ENCODE results near the gene CHST14. TPM values are rescaled to one million over a fixed set of nuclear protein-coding genes. Genes with fewer than 3 reads are reported as not detected.

The CHST14 gene
- total RNA-seq, 3 donors from 2014 or later (not counting 1 experiment from before 2014, with no cell fraction given), result 9.8 to 16.7 (median 12.9) TPM

DNA sequence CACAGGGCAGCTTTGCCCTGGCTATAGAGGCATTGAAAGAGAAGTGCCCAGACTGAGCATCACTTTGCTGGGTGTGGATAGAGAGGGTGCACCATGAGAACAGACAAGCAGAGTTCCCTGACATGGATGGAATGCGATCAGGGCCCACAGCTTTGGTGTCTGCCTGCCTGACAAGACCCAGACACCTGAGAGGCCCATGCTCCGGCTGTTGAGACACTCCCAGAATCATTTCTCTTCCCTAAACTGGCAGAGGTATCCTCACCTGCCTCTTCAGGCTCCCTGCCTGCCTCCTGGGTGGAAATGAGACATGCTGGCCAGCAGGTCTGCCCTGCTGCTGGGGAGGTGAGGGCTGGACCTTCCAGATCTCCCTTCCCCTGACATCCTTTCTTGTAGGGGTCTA, 10.4 kb upstream of the CHST14 start:
- peaks cover 20 to 22% of the 10 kb centered on the region in 2 donors for H3K4me1 Mint-ChIP-seq
- H3K4me3 ChIP-seq (ENCODE audit: low read length), result no peak overlapping the region
- ATAC-seq, result no peak
- H3K36me3 ChIP-seq (ENCODE audit: control insufficient read depth, insufficient read depth, low read length), result peaks cover 38% of the 10 kb centered on the region
- WGBS (ENCODE audit: insufficient coverage), result 100% methylated on average over 2 of the region's 2 CpGs
- no peak overlapping the region for H3K4me3 Mint-ChIP-seq
- no peaks in the 10 kb centered on the region for H3K9me3 ChIP-seq (ENCODE audit: control insufficient read depth, insufficient read depth, low read length)
- no peaks in the 10 kb centered on the region for H3K27me3 ChIP-seq (ENCODE audit: control insufficient read depth, insufficient read depth, low read length)
- H3K27ac ChIP-seq (ENCODE audit: low read length), result no peak overlapping the region
- no peak overlapping the region for H3K27ac Mint-ChIP-seq
- no peak for DNase-seq
- TF ChIP-seq, protein P1, sequence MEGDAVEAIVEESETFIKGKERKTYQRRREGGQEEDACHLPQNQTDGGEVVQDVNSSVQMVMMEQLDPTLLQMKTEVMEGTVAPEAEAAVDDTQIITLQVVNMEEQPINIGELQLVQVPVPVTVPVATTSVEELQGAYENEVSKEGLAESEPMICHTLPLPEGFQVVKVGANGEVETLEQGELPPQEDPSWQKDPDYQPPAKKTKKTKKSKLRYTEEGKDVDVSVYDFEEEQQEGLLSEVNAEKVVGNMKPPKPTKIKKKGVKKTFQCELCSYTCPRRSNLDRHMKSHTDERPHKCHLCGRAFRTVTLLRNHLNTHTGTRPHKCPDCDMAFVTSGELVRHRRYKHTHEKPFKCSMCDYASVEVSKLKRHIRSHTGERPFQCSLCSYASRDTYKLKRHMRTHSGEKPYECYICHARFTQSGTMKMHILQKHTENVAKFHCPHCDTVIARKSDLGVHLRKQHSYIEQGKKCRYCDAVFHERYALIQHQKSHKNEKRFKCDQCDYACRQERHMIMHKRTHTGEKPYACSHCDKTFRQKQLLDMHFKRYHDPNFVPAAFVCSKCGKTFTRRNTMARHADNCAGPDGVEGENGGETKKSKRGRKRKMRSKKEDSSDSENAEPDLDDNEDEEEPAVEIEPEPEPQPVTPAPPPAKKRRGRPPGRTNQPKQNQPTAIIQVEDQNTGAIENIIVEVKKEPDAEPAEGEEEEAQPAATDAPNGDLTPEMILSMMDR (IDR thresholded peaks at IDR 0.05), result no peak
- no peaks in the 10 kb centered on the region for H3K9me3 Mint-ChIP-seq
- no peaks in the 10 kb centered on the region for H3K27me3 Mint-ChIP-seq (ENCODE audit: low read depth in 2 of 2)
- no peaks in the 10 kb centered on the region for H3K36me3 Mint-ChIP-seq
- H3K4me1 ChIP-seq (ENCODE audit: control insufficient read depth, insufficient read depth, low read length), result peaks cover 18% of the 10 kb centered on the region
- intact Hi-C loops (cut with micrococcal nuclease), result no loop called here

DNA sequence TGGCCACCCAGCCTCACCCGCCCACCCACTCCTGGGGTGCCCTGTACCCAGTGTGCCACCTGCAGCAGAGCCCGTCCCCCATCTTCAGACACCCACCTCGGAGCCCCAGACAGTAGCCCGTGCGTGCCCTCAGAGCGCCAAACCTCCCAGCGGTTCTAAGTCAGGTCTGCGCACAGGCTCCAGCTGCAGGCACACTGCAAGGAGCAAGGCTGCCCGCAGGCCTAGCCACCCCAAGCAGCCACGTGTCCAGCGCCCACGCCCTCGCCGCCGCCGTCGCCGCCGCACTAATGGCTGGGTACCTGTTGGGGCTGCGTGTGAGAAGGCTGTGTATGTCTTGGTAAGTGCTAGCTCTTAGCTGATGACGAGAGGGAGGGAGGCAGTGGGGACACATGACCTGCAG, 8.8 kb upstream of the CHST14 start:
- Mint-ChIP-seq H3K4me1 (peaks cover 9% of the 10 kb centered on the region in 2 donors), H3K27ac (no peak overlapping the region), H3K36me3 (no peaks in the 10 kb centered on the region), H3K4me3 (no peak overlapping the region), H3K9me3 (no peaks in the 10 kb centered on the region), H3K27me3 (ENCODE audit: low read depth in 2 of 2) (no peaks in the 10 kb centered on the region)
- no peak for ATAC-seq
- Histone ChIP-seq H3K27me3 (ENCODE audit: control insufficient read depth, insufficient read depth, low read length) (no peaks in the 10 kb centered on the region), H3K36me3 (ENCODE audit: control insufficient read depth, insufficient read depth, low read length) (peaks cover 47% of the 10 kb centered on the region), H3K9me3 (ENCODE audit: control insufficient read depth, insufficient read depth, low read length) (no peaks in the 10 kb centered on the region), H3K4me1 (ENCODE audit: control insufficient read depth, insufficient read depth, low read length) (peaks cover 3% of the 10 kb centered on the region), H3K4me3 (ENCODE audit: low read length) (no peak overlapping the region), H3K27ac (ENCODE audit: low read length) (no peak overlapping the region)
- intact Hi-C loops (cut with micrococcal nuclease), result no loop called here
- DNase-seq, result no peak
- WGBS (ENCODE audit: insufficient coverage), result 96% methylated on average over 21 of the region's 21 CpGs
- TF ChIP-seq, protein P1 (IDR thresholded peaks at IDR 0.05), result no peak

DNA sequence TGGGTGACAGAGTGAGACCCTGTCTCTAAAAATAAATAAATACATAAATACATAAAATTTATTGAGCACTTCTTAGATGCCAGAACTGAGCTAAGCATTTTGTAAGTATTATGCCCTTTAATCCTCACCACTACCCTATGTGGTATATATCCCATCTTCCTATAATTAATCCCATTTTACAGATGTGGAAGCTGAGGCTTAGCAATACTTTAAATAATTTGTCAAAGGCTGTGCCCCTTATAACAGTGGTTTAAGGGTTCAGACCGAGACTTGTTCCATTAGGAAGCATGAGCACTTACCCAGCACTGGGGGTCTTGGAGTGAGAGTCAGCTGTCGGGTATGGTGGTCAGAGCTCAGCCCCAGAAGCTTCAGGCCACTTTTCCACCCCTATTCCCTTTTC, 7.5 kb upstream of the CHST14 start:
- peaks cover 48% of the 10 kb centered on the region for H3K36me3 ChIP-seq (ENCODE audit: control insufficient read depth, insufficient read depth, low read length)
- H3K27me3 ChIP-seq (ENCODE audit: control insufficient read depth, insufficient read depth, low read length), result no peaks in the 10 kb centered on the region
- ATAC-seq (no peak), DNase-seq (no peak)
- WGBS (ENCODE audit: insufficient coverage), result 100% methylated on average over 2 of the region's 2 CpGs
- TF ChIP-seq, protein P1 (IDR thresholded peaks at IDR 0.05), result no peak
- Mint-ChIP-seq H3K27me3 (ENCODE audit: low read depth in 2 of 2) (no peaks in the 10 kb centered on the region), H3K27ac (no peak overlapping the region), H3K4me1 (no peaks in the 10 kb centered on the region), H3K4me3 (no peak overlapping the region), H3K9me3 (no peaks in the 10 kb centered on the region), H3K36me3 (no peaks in the 10 kb centered on the region)
- no peak overlapping the region for H3K27ac ChIP-seq (ENCODE audit: low read length)
- H3K4me1 ChIP-seq (ENCODE audit: control insufficient read depth, insufficient read depth, low read length), result no peaks in the 10 kb centered on the region
- H3K9me3 ChIP-seq (ENCODE audit: control insufficient read depth, insufficient read depth, low read length), result no peaks in the 10 kb centered on the region
- no peak overlapping the region for H3K4me3 ChIP-seq (ENCODE audit: low read length)
- intact Hi-C loops (cut with micrococcal nuclease), result no loop called here

DNA sequence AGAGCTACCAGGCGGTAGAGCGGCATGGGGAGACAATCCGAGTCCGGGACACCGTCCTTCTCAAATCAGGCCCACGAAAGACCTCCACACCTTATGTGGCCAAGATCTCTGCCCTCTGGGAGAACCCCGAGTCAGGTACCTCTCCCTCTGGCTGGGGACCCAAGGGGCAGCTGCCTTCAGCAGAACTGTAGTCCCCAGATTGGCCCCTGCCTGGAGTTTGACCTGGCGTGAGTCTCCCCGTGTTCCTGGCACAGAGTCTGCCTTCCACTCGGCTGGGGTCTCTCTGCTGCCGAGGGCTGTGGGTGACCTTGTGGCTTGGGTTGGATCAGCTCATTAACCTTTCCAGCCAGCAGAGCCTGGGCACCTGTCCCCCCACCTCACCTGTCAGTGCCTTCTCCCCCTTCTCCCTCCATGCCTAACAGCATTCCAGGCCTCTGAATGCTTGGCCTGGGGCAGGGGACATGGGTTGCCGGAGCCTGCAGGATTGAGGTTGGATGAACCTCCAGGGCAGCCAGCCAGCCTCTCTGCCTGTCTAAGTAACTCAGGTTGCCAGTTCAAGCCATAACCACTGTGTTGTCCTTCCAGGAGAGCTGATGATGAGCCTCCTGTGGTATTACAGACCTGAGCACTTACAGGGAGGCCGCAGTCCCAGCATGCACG, 6.8 kb upstream of the CHST14 start:
- peaks cover 47% of the 10 kb centered on the region for H3K36me3 ChIP-seq (ENCODE audit: control insufficient read depth, insufficient read depth, low read length)
- TF ChIP-seq, protein P1 (IDR thresholded peaks at IDR 0.05), result no peak
- H3K4me1 Mint-ChIP-seq, result no peaks in the 10 kb centered on the region
- H3K27me3 ChIP-seq (ENCODE audit: control insufficient read depth, insufficient read depth, low read length), result no peaks in the 10 kb centered on the region
- H3K36me3 Mint-ChIP-seq, result no peaks in the 10 kb centered on the region
- no peaks in the 10 kb centered on the region for H3K4me1 ChIP-seq (ENCODE audit: control insufficient read depth, insufficient read depth, low read length)
- no peaks in the 10 kb centered on the region for H3K27me3 Mint-ChIP-seq (ENCODE audit: low read depth in 2 of 2)
- no peak for ATAC-seq
- H3K9me3 ChIP-seq (ENCODE audit: control insufficient read depth, insufficient read depth, low read length), result no peaks in the 10 kb centered on the region
- no peak overlapping the region for H3K27ac ChIP-seq (ENCODE audit: low read length)
- H3K9me3 Mint-ChIP-seq, result no peaks in the 10 kb centered on the region
- WGBS (ENCODE audit: insufficient coverage), result 97% methylated on average over 14 of the region's 14 CpGs
- intact Hi-C loops (cut with micrococcal nuclease), result no loop called here
- H3K4me3 ChIP-seq (ENCODE audit: low read length), result no peak overlapping the region
- no peak overlapping the region for H3K27ac Mint-ChIP-seq
- H3K4me3 Mint-ChIP-seq, result no peak overlapping the region
- DNase-seq, result no peak

Measured in natural killer cell (primary cell).